UCSD-AML1 (cell line): ENCODE measurements around the gene FPR2.
"Not testable (repeated sequence)": the region's sequence is repeated elsewhere in the genome, so short reads cannot be mapped to it uniquely, and the experiment has no call there.

Source experiments
- DNase-seq: peaks from one replicate; lab custom pipeline; 2025; ENCODE audit not compliant: unreplicated experiment; lab: John Stamatoyannopoulos, UW

FPR2 gene

GRCh38 chr19:51739466-51740213 lies 21.3 kb upstream of the FPR2 start:
- no peak for DNase-seq

- DNase-seq: no peak
Measured at GRCh38 chr19:51740356-51740755, 20.6 kb upstream of the FPR2 start.

- DNase-seq: no peak
Measured at GRCh38 chr19:51742789-51743188, 18.2 kb upstream of the FPR2 start.

- DNase-seq: no peak
Measured at GRCh38 chr19:51743405-51743804, 17.6 kb upstream of the FPR2 start.

- no peak for DNase-seq
Measured at GRCh38 chr19:51746731-51747130, 14.2 kb upstream of the FPR2 start.

GRCh38 chr19:51749979-51750378 lies 11.0 kb upstream of the FPR2 start:
- DNase-seq: no peak

GRCh38 chr19:51750400-51751094 lies 10.4 kb upstream of the FPR2 start:
- DNase-seq: no peak

GRCh38 chr19:51751655-51752054 lies 9.3 kb upstream of the FPR2 start, which contains the start of gene FPR1:
FPR1 (minus strand) TSS chr19:51751878; CDS start chr19:51746994, 4,884 bp downstream.
- no peak for DNase-seq

- peak; percentile 31 for DNase-seq
Measured at GRCh38 chr19:51754109-51754508, 6.9 kb upstream of the FPR2 start.

- no peak for DNase-seq
Measured at GRCh38 chr19:51754770-51755169, 6.2 kb upstream of the FPR2 start.

GRCh38 chr19:51755571-51755970 lies 5.4 kb upstream of the FPR2 start:
- DNase-seq: no peak

- DNase-seq: no peak
Measured at GRCh38 chr19:51761696-51762095, 716 bp downstream of the FPR2 start.

- no peak for DNase-seq
Measured at GRCh38 chr19:51765086-51765485, 4.1 kb downstream of the FPR2 start.

GRCh38 chr19:51766461-51766860 lies 5.5 kb downstream of the FPR2 start:
- DNase-seq: no peak

GRCh38 chr19:51771376-51772130 lies 10.6 kb downstream of the FPR2 start:
- DNase-seq: no peak

GRCh38 chr19:51772977-51773376 lies 12.0 kb downstream of the FPR2 start:
- DNase-seq: no peak

GRCh38 chr19:51776561-51776960 lies 15.6 kb downstream of the FPR2 start:
- not testable (repeated sequence) for DNase-seq

- peak; percentile 52 for DNase-seq
Measured at GRCh38 chr19:51777570-51778462, 16.8 kb downstream of the FPR2 start.

GRCh38 chr19:51779181-51779580 lies 18.2 kb downstream of the FPR2 start:
- DNase-seq: no peak

GRCh38 chr19:51779703-51780102 lies 18.7 kb downstream of the FPR2 start:
- no peak for DNase-seq

- no peak for DNase-seq
Measured at GRCh38 chr19:51780270-51780669, 19.3 kb downstream of the FPR2 start.
